ENCODE data around the gene CAMK2D. TPM values are rescaled to one million over a fixed set of nuclear protein-coding genes. Genes with fewer than 3 reads are reported as not detected.
A peak's percentile ranks its signal among the peaks of the same experiment; 100 is the strongest.

CAMK2D gene
- total and polyA plus RNA-seq, 8 donors, result 8.8 to 155 (median 64.5) TPM

- TF ChIP-seq POLR2AphosphoS5 (IDR thresholded peaks at IDR 0.05) (no peak), POLR2A (IDR thresholded peaks at IDR 0.05) (no peak), EP300 (IDR thresholded peaks at IDR 0.05) (no peak), CTCF (IDR thresholded peaks at IDR 0.05) (no peak)
- Histone ChIP-seq H3K4me1 (peaks cover 0 to 48% (median 21%) of the 10 kb centered on the region in 4 donors), H3K36me3 (no peaks in the 10 kb centered on the region), H3K9me3 (no peaks in the 10 kb centered on the region), H3K27ac (no peak overlapping the region), H3K27me3 (no peaks in the 10 kb centered on the region), H3K4me3 (no peak overlapping the region)
- no peak for DNase-seq
- intact Hi-C loops (cut with DNase I; ENCODE audit: low total_unique reads), result no loop called here
- 60 to 73% (median 69%) methylated on average over 4 of the region's 4 CpGs for WGBS, 5 donors
Measured at GRCh38 chr4:113582737-113583136, 178.8 kb downstream of the CAMK2D start.

GRCh38 chr4:113579360-113579759 is 182.2 kb downstream of the CAMK2D start:
- Histone ChIP-seq H3K4me3 (no peak overlapping the region), H3K27ac (no peak overlapping the region), H3K27me3 (no peaks in the 10 kb centered on the region), H3K9me3 (no peaks in the 10 kb centered on the region), H3K36me3 (no peaks in the 10 kb centered on the region), H3K4me1 (peaks cover 0 to 38% (median 21%) of the 10 kb centered on the region in 4 donors)
- 86 to 100% (median 95%) methylated on average over 1 of the region's 1 CpG for WGBS, 5 donors
- no peak for TF ChIP-seq CTCF (IDR thresholded peaks at IDR 0.05)
- DNase-seq, result no peak
- intact Hi-C loops (cut with DNase I; ENCODE audit: low total_unique reads), result no loop called here

- TF ChIP-seq EP300 (IDR thresholded peaks at IDR 0.05) (no peak), CTCF (IDR thresholded peaks at IDR 0.05) (no peak), POLR2AphosphoS5 (IDR thresholded peaks at IDR 0.05) (no peak), POLR2A (IDR thresholded peaks at IDR 0.05) (no peak)
- no peaks in the 10 kb centered on the region for H3K9me3 ChIP-seq
- DNase-seq, result no peak
- H3K27ac ChIP-seq, result no peak overlapping the region
- H3K36me3 ChIP-seq, result no peaks in the 10 kb centered on the region
- WGBS, 5 donors, result 82 to 89% (median 86%) methylated on average over 5 of the region's 5 CpGs
- H3K4me1 ChIP-seq, result peaks cover 0 to 30% (median 17%) of the 10 kb centered on the region in 4 donors
- no peak overlapping the region for H3K4me3 ChIP-seq
- H3K27me3 ChIP-seq, result no peaks in the 10 kb centered on the region
- intact Hi-C loops (cut with DNase I; ENCODE audit: low total_unique reads), result no loop called here
Measured at GRCh38 chr4:113576947-113577678, 184.4 kb downstream of the CAMK2D start.

GRCh38 chr4:113575401-113575800 is 186.1 kb downstream of the CAMK2D start:
- TF ChIP-seq POLR2AphosphoS5 (IDR thresholded peaks at IDR 0.05) (no peak), CTCF (IDR thresholded peaks at IDR 0.05) (no peak), EP300 (IDR thresholded peaks at IDR 0.05) (no peak), POLR2A (IDR thresholded peaks at IDR 0.05) (no peak)
- intact Hi-C loops (cut with DNase I; ENCODE audit: low total_unique reads), result no loop called here
- no peak overlapping the region for H3K4me3 ChIP-seq
- H3K4me1 ChIP-seq, result peaks cover 0 to 30% (median 17%) of the 10 kb centered on the region in 4 donors
- 64 to 85% (median 82%) methylated on average over 2 of the region's 2 CpGs for WGBS, 5 donors
- no peaks in the 10 kb centered on the region for H3K27me3 ChIP-seq
- no peaks in the 10 kb centered on the region for H3K9me3 ChIP-seq
- DNase-seq, result no peak
- peak overlapping the region in 1 of 5 donors; percentile 61 for H3K27ac ChIP-seq
- no peaks in the 10 kb centered on the region for H3K36me3 ChIP-seq

Measured in stomach (tissue), 9 donors.